GM12878 (cell line): Measurements from ENCODE around the gene MCM5. TPM values are rescaled to one million over a fixed set of nuclear protein-coding genes. Genes with fewer than 3 reads are reported as not detected.

ENCODE experiments used
- ATAC-seq: fragments of 200-7000 bp; cut with Tn5 transposase; 3 replicates; pipeline ENCODE4 v1.9.1; 2020; ENCODE audit warnings: mild to moderate bottlenecking, moderate library complexity
- BruUV-seq: library from RNA; stranded (reverse); fragments of 400-500 nt; replicated peaks from 2 replicates; lab custom pipeline; 2021; lab: Mats Ljungman, UMichigan
- CTCF ChIA-PET: fragments of 300-600 bp; sonication (Branson Sonifier 250); formaldehyde crosslinking; extraction: SDS; loops from one replicate; lab custom pipeline; 2021; ENCODE audit warnings: inconsistent platforms; lab: Yijun Ruan, JAX
- POLR2A ChIA-PET: fragments of 350-600 bp; formaldehyde crosslinking; extraction: SDS; loops from one replicate; lab custom pipeline; 2021; ENCODE audit warnings: inconsistent platforms; lab: Charles Lee
- RAD21 ChIA-PET: fragments of 300-600 bp; sonication (Branson Sonifier 250); formaldehyde crosslinking; loops from one replicate; lab custom pipeline; 2023; ENCODE audit warnings: antibody characterized with exemption; ENCODE audit not compliant: unreplicated experiment; lab: Charles Lee
- SMC1A ChIA-PET: fragments of 300-600 bp; sonication (Branson Sonifier 250); formaldehyde crosslinking; loops from one replicate; lab custom pipeline; 2023; ENCODE audit not compliant: unreplicated experiment, uncharacterized antibody; lab: Charles Lee
- DNase-seq: peaks from one replicate; pipeline ENCODE4 v3.0.0-alpha.2; 2011; ENCODE audit warnings: low read depth, low spot score
- FAIRE-seq: peaks from 3 replicates; lab custom pipeline; 2011; peaks lifted over from hg19 to GRCh38; lab: Jason Lieb, UNC
- H2AFZ ChIP-seq: 2 replicates; pipeline ENCODE4 v1.6.0; 2011; ENCODE audit warnings: low read depth, low read length, control low read depth; ENCODE audit not compliant: control insufficient read depth
- H3K27ac ChIP-seq: 2 replicates; pipeline ENCODE4 v1.5.1; 2011; ENCODE audit warnings: control low read depth; ENCODE audit not compliant: control insufficient read depth, insufficient read depth
- H3K27me3 ChIP-seq, 2 experiments: replicated peaks in 1 of 2; 2 replicates each; pipeline versions ENCODE4 v1.6.0 to v1.6.1; 2011; ENCODE audit warnings: low read length in 1 of 2; ENCODE audit not compliant: control insufficient read depth in 2 of 2, insufficient read depth in 2 of 2
- H3K36me3 ChIP-seq, 2 experiments: 2 replicates each; pipeline ENCODE4 v1.5.1; 2011; ENCODE audit warnings: low read length in 1 of 2; ENCODE audit not compliant: control insufficient read depth in 2 of 2, insufficient read depth in 2 of 2
- H3K4me1 ChIP-seq: 2 replicates; pipeline ENCODE4 v1.6.1; 2011; ENCODE audit warnings: mild to moderate bottlenecking, low read length, moderate library complexity, mixed read lengths; ENCODE audit not compliant: control insufficient read depth, insufficient read depth
- H3K4me2 ChIP-seq: 2 replicates; pipeline ENCODE4 v1.6.0; 2011; ENCODE audit warnings: control low read depth; ENCODE audit not compliant: control insufficient read depth, insufficient read depth
- H3K4me3 ChIP-seq: fragments of 200-600 bp; sonication (generic); 2 replicates; pipeline ENCODE4 v1.5.1; 2016
- H3K79me2 ChIP-seq: 2 replicates; pipeline ENCODE4 v1.6.0; 2011; ENCODE audit warnings: low read length; ENCODE audit not compliant: control insufficient read depth, insufficient read depth
- H3K9ac ChIP-seq: 2 replicates; pipeline ENCODE4 v1.8.0; 2011; ENCODE audit warnings: low read length, control low read depth, mixed read lengths; ENCODE audit not compliant: control insufficient read depth, insufficient read depth
- H3K9me3 ChIP-seq: replicated peaks from 3 replicates; pipeline ENCODE4 v1.5.1; 2011; ENCODE audit warnings: mild to moderate bottlenecking, low read length; ENCODE audit not compliant: control insufficient read depth, insufficient read depth
- H4K20me1 ChIP-seq: 2 replicates; pipeline ENCODE4 v1.6.0; 2011; ENCODE audit not compliant: control insufficient read depth, insufficient read depth
- GATAD2B ChIP-seq: fragments of 450-650 bp; conservative IDR thresholded peaks from 2 replicates; pipeline ENCODE4 v1.6.1; 2017; ENCODE audit warnings: low read depth, mild to moderate bottlenecking, moderate library complexity
- IKZF2 ChIP-seq, 2 experiments: fragments of 450-650 bp; IDR thresholded peaks; 2 replicates each; pipeline ENCODE4 v1.6.1; 2017; ENCODE audit warnings: mild to moderate bottlenecking in 2 of 2, moderate library complexity in 2 of 2
- IRF4 ChIP-seq: IDR thresholded peaks from 2 replicates; pipeline ENCODE4 v1.6.1; 2011; ENCODE audit warnings: low read depth, low read length
- MTA3 ChIP-seq: IDR thresholded peaks from 2 replicates; pipeline ENCODE4 v1.6.1; 2012; ENCODE audit warnings: low read length, inconsistent platforms, borderline replicate concordance
- NBN ChIP-seq: fragments of 450-650 bp; IDR thresholded peaks from 2 replicates; pipeline ENCODE4 v1.6.1; 2016
- RFX5 ChIP-seq: IDR thresholded peaks from 2 replicates; pipeline ENCODE4 v1.6.1; 2011; ENCODE audit warnings: low read depth, low read length, improper control_type of control experiment
- SMAD5 ChIP-seq: IDR thresholded peaks from 2 replicates; pipeline ENCODE4 v1.6.1; 2016; ENCODE audit warnings: antibody characterized with exemption, low read depth
- SRF ChIP-seq, 2 experiments: IDR thresholded peaks; 2 replicates each; pipeline ENCODE4 v1.6.1; 2011; ENCODE audit warnings: low read depth in 2 of 2, low read length in 2 of 2, mild to moderate bottlenecking in 1 of 2, moderate library complexity in 1 of 2
- TCF7 ChIP-seq: IDR thresholded peaks from 2 replicates; pipeline ENCODE4 v1.6.1; 2014; ENCODE audit warnings: antibody characterized with exemption, borderline replicate concordance
- ZNF384 ChIP-seq: IDR thresholded peaks from 2 replicates; pipeline ENCODE4 v1.6.1; 2012; ENCODE audit warnings: low read depth, mild to moderate bottlenecking, low read length, improper control_type of control experiment, borderline replicate concordance
- WGBS: methylation state at CpG from one replicate; pipeline ENCODE4 v1.1.6; 2016; ENCODE audit warnings: low lambda C conversion rate; ENCODE audit not compliant: insufficient replicate concordance, insufficient coverage; ENCODE audit errors: missing lambda C conversion rate; 5-methylcytosine and 5-hydroxymethylcytosine counted together
- in situ Hi-C: fragments of 300-500 bp; cut with MboI; formaldehyde crosslinking; loops from 9 replicates; pipeline ENCODE4 v1.14.3; 2018; ENCODE audit warnings: mixed read lengths
- intact Hi-C: fragments of 100-400 bp; cut with micrococcal nuclease; formaldehyde crosslinking; loops from one replicate; pipeline ENCODE4 v1.14.2; 2022; ENCODE audit not compliant: unreplicated experiment
- polyA plus RNA-seq, 11 experiments: library from polyadenylated mRNA; depleted of rRNA in 4 of 11; unstranded in 6 of 11; stranded (reverse) in 5 of 11; fragments of >200 nt; fragmentation: Nextera tagmentation in 4 of 11; fragmentation: Illumina TruSeq in 1 of 11; extraction: Ambion mirVana in 4 of 11; extraction: Trizol in 1 of 11; gene quantifications; 1 replicate in 1 of 11; 2 replicates in 10 of 11; pipeline versions ENCODE4 v1.2.1 to v1.2.3, GENCODE V29; 2011 to 2016; ENCODE audit warnings: inconsistent platforms in 2 of 11, missing spikeins in 2 of 11, low read depth in 1 of 11
- total RNA-seq, 4 experiments: library from RNA; depleted of rRNA in 3 of 4; stranded (reverse); fragments of >200 nt in 3 of 4; fragmentation: Illumina TruSeq in 1 of 4; extraction: Trizol in 1 of 4; gene quantifications; 2 replicates each; pipeline versions ENCODE4 v1.2.1 to v1.2.3, GENCODE V29; 2013 to 2021
- TF ChIP-seq, protein P1 (sequence below): fragments of 450-650 bp; IDR thresholded peaks from 2 replicates; pipeline ENCODE4 v1.6.1; 2016; ENCODE audit warnings: mild to moderate bottlenecking

The MCM5 gene
- total and polyA plus RNA-seq, 10 of the 15 experiments (the other 5 are each of a cell fraction or from before 2014, with no cell fraction given): 14.1 to 360 (median 164) TPM

DNA sequence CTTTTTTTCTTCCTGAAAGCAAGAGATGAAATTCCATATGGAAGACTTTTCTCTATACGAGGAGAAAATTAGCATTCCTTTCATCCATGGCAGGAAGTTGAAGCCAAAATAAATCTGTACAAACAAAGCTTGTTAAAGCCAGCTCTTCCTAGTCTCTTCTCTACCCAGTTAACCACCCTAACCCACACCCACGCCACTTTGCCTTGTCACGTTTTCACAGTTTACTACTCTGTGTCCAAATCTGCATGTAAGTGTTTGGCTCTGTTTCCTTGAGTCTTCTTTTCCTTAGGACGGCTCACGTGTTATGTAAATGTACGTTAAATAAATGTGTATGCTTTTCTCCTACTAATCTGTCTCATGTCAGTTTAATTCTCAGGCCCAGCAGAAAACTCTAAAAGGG, 26.2 kb upstream of the MCM5 start:
- no peaks in the 10 kb centered on the region for H3K27me3 ChIP-seq
- no peak overlapping the region for H2AFZ ChIP-seq
- 67% methylated on average over 6 of the region's 6 CpGs for WGBS
- intact Hi-C loops: no loop called here
- BruUV-seq: no TSS peak
- TF ChIP-seq SRF (IDR thresholded peaks at IDR 0.05; ENCODE audit: low read depth in 2 of 2, low read length in 2 of 2) (no peak), RFX5 (no peak), GATAD2B (no peak), ZNF384 (no peak), IKZF2 (IDR thresholded peaks at IDR 0.05) (no peak), SMAD5 (no peak), MTA3 (no peak), NBN (no peak), IRF4 (no peak), TCF7 (no peak)
- TF ChIP-seq, protein P1, sequence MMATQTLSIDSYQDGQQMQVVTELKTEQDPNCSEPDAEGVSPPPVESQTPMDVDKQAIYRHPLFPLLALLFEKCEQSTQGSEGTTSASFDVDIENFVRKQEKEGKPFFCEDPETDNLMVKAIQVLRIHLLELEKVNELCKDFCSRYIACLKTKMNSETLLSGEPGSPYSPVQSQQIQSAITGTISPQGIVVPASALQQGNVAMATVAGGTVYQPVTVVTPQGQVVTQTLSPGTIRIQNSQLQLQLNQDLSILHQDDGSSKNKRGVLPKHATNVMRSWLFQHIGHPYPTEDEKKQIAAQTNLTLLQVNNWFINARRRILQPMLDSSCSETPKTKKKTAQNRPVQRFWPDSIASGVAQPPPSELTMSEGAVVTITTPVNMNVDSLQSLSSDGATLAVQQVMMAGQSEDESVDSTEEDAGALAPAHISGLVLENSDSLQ: no peak
- TF ChIP-seq, all 136 proteins: peak for 0
- ChIA-PET SMC1A (interaction anchor here (1.5 to 1.8 kb wide), 2 partner anchors 24 to 36 kb away, joined by 4 to 5 read pairs; no protein-coding TSS in a partner anchor), RAD21 (interaction anchor here (1.0 to 2.9 kb wide), 4 partner anchors 8 to 36 kb away, joined by 3 to 14 read pairs (median 4); partner anchors contain the start of gene HMOX1), POLR2A (interaction anchor here (0.6 to 1.6 kb wide), 2 partner anchors 18 to 20 kb away, joined by 3 to 4 read pairs; no protein-coding TSS in a partner anchor), CTCF (interaction anchor here (4.0 kb wide), 1 partner anchor 37 kb away, joined by 36 read pairs; no protein-coding TSS in a partner anchor)
- FAIRE-seq (no peak), DNase-seq (no peak), ATAC-seq (no peak)
- Histone ChIP-seq H4K20me1 (no peaks in the 10 kb centered on the region), H3K79me2 (no peaks in the 10 kb centered on the region), H3K4me1 (peaks cover 38% of the 10 kb centered on the region), H3K36me3 (no peaks in the 10 kb centered on the region), H3K4me3 (no peak overlapping the region), H3K4me2 (no peak overlapping the region), H3K9me3 (no peaks in the 10 kb centered on the region), H3K9ac (no peak overlapping the region), H3K27ac (no peak overlapping the region)
- in situ Hi-C loops: no loop called here
